Neuronal stem cell (in vitro differentiated cells): ENCODE results near the gene ZNF117.
"Not testable (repeated sequence)": the region's sequence is repeated elsewhere in the genome, so short reads cannot be mapped to it uniquely, and the experiment has no call there.

Experiments
- DNase-seq: peaks from one replicate; pipeline ENCODE4 v3.0.0-alpha.2; 2013; ENCODE audit warnings: low spot score
- H2AFZ ChIP-seq: one replicate; pipeline ENCODE4 v1.6.1; 2013; ENCODE audit warnings: mild to moderate bottlenecking, low read length, inconsistent platforms
- H2AK5ac ChIP-seq: 2 replicates; pipeline ENCODE4 v1.6.1; 2013; ENCODE audit warnings: low read depth, mild to moderate bottlenecking, inconsistent platforms, low read length, moderate library complexity, mixed read lengths
- H2BK120ac ChIP-seq: 2 replicates; pipeline ENCODE4 v1.6.1; 2013; ENCODE audit warnings: low read depth, mild to moderate bottlenecking, inconsistent platforms, low read length, moderate library complexity, mixed read lengths
- H2BK12ac ChIP-seq: one replicate; pipeline ENCODE4 v1.6.1; 2013; ENCODE audit warnings: low read length, inconsistent platforms
- H2BK15ac ChIP-seq: 2 replicates; pipeline ENCODE4 v1.6.1; 2013; ENCODE audit warnings: mild to moderate bottlenecking, low read length, inconsistent platforms, mixed read lengths
- H2BK5ac ChIP-seq: one replicate; pipeline ENCODE4 v1.6.1; 2013; ENCODE audit warnings: inconsistent platforms, mild to moderate bottlenecking, low read length, moderate library complexity
- H3K14ac ChIP-seq: one replicate; pipeline ENCODE4 v1.6.1; 2013; ENCODE audit warnings: low read length, inconsistent platforms
- H3K18ac ChIP-seq: 2 replicates; pipeline ENCODE4 v1.6.1; 2013; ENCODE audit warnings: low read length, inconsistent platforms
- H3K23ac ChIP-seq: 2 replicates; pipeline ENCODE4 v1.6.1; 2013; ENCODE audit warnings: low read depth, mild to moderate bottlenecking, mixed read lengths, low read length, inconsistent platforms; ENCODE audit not compliant: poor library complexity
- H3K27ac ChIP-seq: replicated peaks from 3 replicates; pipeline ENCODE4 v1.5.1; 2013; ENCODE audit warnings: low read length, inconsistent platforms
- H3K27me3 ChIP-seq, 3 experiments: 2 replicates each; pipeline ENCODE4 v1.6.1; 2013; ENCODE audit warnings: low read length in 3 of 3, mild to moderate bottlenecking in 2 of 3, inconsistent platforms in 1 of 3, low read depth in 1 of 3, mixed read lengths in 1 of 3, moderate library complexity in 1 of 3; ENCODE audit not compliant: control insufficient read depth in 3 of 3, insufficient read depth in 3 of 3
- H3K36me3 ChIP-seq, 2 donors: replicated peaks in 1 of 2; 2 replicates each; pipeline ENCODE4 v1.6.1; 2013; ENCODE audit warnings: low read length in 2 of 2; ENCODE audit not compliant: control insufficient read depth in 2 of 2, insufficient read depth in 2 of 2
- H3K4ac ChIP-seq: 2 replicates; pipeline ENCODE4 v1.6.1; 2013; ENCODE audit warnings: inconsistent platforms, mild to moderate bottlenecking, low read length, moderate library complexity
- H3K4me1 ChIP-seq, 2 donors: 1 replicate in 1 of 2; 2 replicates in 1 of 2; pipeline ENCODE4 v1.6.1; 2013; ENCODE audit warnings: low read length in 2 of 2, low read depth in 1 of 2; ENCODE audit not compliant: control insufficient read depth in 2 of 2, insufficient read depth in 1 of 2
- H3K4me2 ChIP-seq: one replicate; pipeline ENCODE4 v1.6.1; 2013; ENCODE audit warnings: mild to moderate bottlenecking, low read length, inconsistent platforms; ENCODE audit not compliant: insufficient read depth, poor library complexity, severe bottlenecking
- H3K4me3 ChIP-seq, 2 donors: 2 replicates each; pipeline ENCODE4 v1.5.1; 2013; ENCODE audit warnings: low read length in 2 of 2, mild to moderate bottlenecking in 2 of 2, inconsistent platforms in 1 of 2, moderate library complexity in 1 of 2
- H3K79me1 ChIP-seq: one replicate; pipeline ENCODE4 v1.6.1; 2013; ENCODE audit warnings: low read depth, mild to moderate bottlenecking, inconsistent platforms, low read length, moderate library complexity
- H3K9ac ChIP-seq: one replicate; pipeline ENCODE4 v1.6.1; 2013; ENCODE audit warnings: mild to moderate bottlenecking, low read depth, low read length, inconsistent platforms; ENCODE audit not compliant: poor library complexity
- H3K9me3 ChIP-seq, 2 donors: replicated peaks in 1 of 2; 2 replicates each; pipeline versions ENCODE3 to v1.6.1; 2013; ENCODE audit warnings: low read length in 2 of 2, mild to moderate bottlenecking in 2 of 2, inconsistent platforms in 1 of 2, low read depth in 1 of 2, mixed read lengths in 1 of 2, moderate library complexity in 1 of 2; ENCODE audit not compliant: control insufficient read depth in 2 of 2, insufficient read depth in 1 of 2
- H4K8ac ChIP-seq: one replicate; pipeline ENCODE4 v1.6.1; 2013; ENCODE audit warnings: low read depth, mild to moderate bottlenecking, inconsistent platforms, low read length, moderate library complexity
- H4K91ac ChIP-seq: one replicate; pipeline ENCODE4 v1.6.1; 2013; ENCODE audit warnings: low read length, low read depth, mild to moderate bottlenecking, inconsistent platforms; ENCODE audit not compliant: poor library complexity
- WGBS, 2 donors: extraction: QIAGEN DNeasy Blood & Tissue Kit; methylation state at CpG; one replicate each; pipeline ENCODE4 v1.1.7; 2013; ENCODE audit warnings: missing lambda C conversion rate in 2 of 2, mixed read lengths in 1 of 2; ENCODE audit not compliant: insufficient read length in 2 of 2, insufficient replicate concordance in 1 of 2; ENCODE audit errors: extremely low coverage in 2 of 2; 5-methylcytosine and 5-hydroxymethylcytosine counted together

The ZNF117 gene

DNA sequence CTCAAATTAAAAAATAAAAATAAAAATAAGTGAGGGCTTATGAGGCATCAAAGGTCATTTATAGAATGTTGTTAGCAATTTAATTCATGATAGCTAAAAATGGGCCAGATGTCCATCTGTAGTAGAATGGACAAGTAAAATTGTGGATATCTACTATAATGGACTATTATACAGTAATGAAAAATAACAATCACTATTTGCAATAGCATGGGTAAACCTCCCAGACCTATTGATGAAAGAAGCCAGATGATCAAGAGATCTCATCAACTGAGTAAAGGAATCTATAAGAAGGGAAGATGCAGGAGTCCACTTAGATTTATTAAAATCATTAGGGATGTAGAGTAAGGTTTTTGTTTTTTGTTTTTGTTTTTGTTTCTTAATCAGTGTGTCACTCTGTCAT lies 44.6 kb upstream of the ZNF117 start:
- H3K79me1 ChIP-seq, H3K4me1 ChIP-seq, H3K4me3 ChIP-seq, H3K36me3 ChIP-seq, H3K27me3 ChIP-seq, H3K9me3 ChIP-seq, H2BK15ac ChIP-seq, DNase-seq, H3K27ac ChIP-seq, H3K18ac ChIP-seq, H2BK120ac ChIP-seq, H2AK5ac ChIP-seq, H3K23ac ChIP-seq, H3K4me2 ChIP-seq, H2BK12ac ChIP-seq, H3K14ac ChIP-seq, H2AFZ ChIP-seq, H2BK5ac ChIP-seq, H3K4ac ChIP-seq, H3K9ac ChIP-seq, H4K91ac ChIP-seq, H4K8ac ChIP-seq: not testable (repeated sequence)

GRCh38 chr7:65034120-65034782 lies 43.4 kb upstream of the ZNF117 start:
- H3K23ac ChIP-seq = not testable (repeated sequence)

DNA sequence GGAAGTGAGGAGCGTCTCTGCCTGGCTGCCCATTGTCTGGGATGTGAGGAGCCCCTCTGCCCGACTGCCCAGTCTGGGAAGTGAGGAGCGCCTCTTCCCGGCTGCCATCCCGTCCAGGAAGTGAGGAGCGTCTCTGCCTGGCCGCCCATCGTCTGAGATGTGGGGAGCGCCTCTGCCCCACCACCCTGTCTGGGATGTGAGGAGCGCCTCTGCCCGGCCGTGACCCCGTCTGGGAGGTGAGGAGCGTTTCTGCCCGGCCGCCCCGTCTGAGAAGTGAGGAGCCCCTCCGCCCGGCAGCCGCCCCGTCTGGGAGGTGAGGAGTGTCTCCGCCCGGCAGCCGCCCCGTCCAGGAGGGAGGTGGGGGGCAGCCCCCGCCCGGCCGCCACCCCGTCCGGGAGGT lies 42.6 kb upstream of the ZNF117 start:
- not testable (repeated sequence) for H3K9me3 ChIP-seq, H3K14ac ChIP-seq
- WGBS, 2 donors = no CpG with 5 or more reads among the region's 30 CpGs

More at GRCh38 chr7:65034120-65034782, 43.4 kb upstream of the ZNF117 start:
- not testable (repeated sequence) for H3K14ac ChIP-seq, DNase-seq, H2BK15ac ChIP-seq, H3K18ac ChIP-seq, H4K8ac ChIP-seq, H3K79me1 ChIP-seq, H3K27me3 ChIP-seq, H3K27ac ChIP-seq, H3K36me3 ChIP-seq, H3K9ac ChIP-seq, H2BK12ac ChIP-seq, H3K4ac ChIP-seq, H3K4me3 ChIP-seq, H3K9me3 ChIP-seq, H2AK5ac ChIP-seq, H2BK5ac ChIP-seq, H4K91ac ChIP-seq, H3K4me2 ChIP-seq, H2BK120ac ChIP-seq, H2AFZ ChIP-seq, H3K4me1 ChIP-seq
- WGBS, 2 donors = no CpG with 5 or more reads among the region's 10 CpGs

GRCh38 chr7:65025023-65025422 lies 34.2 kb upstream of the ZNF117 start:
- H3K23ac ChIP-seq, H3K4me2 ChIP-seq, H3K36me3 ChIP-seq, H4K8ac ChIP-seq, H2BK15ac ChIP-seq, H3K18ac ChIP-seq, H3K14ac ChIP-seq, H3K79me1 ChIP-seq, H3K27me3 ChIP-seq, H3K4me1 ChIP-seq, DNase-seq, H3K27ac ChIP-seq, H2AFZ ChIP-seq, H4K91ac ChIP-seq, H3K9me3 ChIP-seq, H3K4ac ChIP-seq, H2BK12ac ChIP-seq, H2BK5ac ChIP-seq, H2BK120ac ChIP-seq, H3K4me3 ChIP-seq, H2AK5ac ChIP-seq, H3K9ac ChIP-seq: not testable (repeated sequence)

More for the DNA sequence above, 42.6 kb upstream of the ZNF117 start:
- H2AK5ac ChIP-seq, H3K79me1 ChIP-seq, H4K8ac ChIP-seq, H3K4me1 ChIP-seq, H3K27ac ChIP-seq, H3K36me3 ChIP-seq, H3K4ac ChIP-seq, H3K27me3 ChIP-seq, H2BK15ac ChIP-seq, H3K18ac ChIP-seq, H2AFZ ChIP-seq, H2BK5ac ChIP-seq, DNase-seq, H3K23ac ChIP-seq, H3K4me3 ChIP-seq, H2BK12ac ChIP-seq, H4K91ac ChIP-seq, H3K4me2 ChIP-seq, H3K9ac ChIP-seq, H2BK120ac ChIP-seq: not testable (repeated sequence)
